HG02610 (cell line): ENCODE measurements around the gene UBTF.

Experiments used
- ATAC-seq: cut with Tn5 transposase; IDR thresholded peaks from one replicate; pipeline ENCODE4 v1.9.1; 2021; ENCODE audit warnings: mild to moderate bottlenecking, moderate library complexity; ENCODE audit not compliant: unreplicated experiment

UBTF gene

GRCh38 chr17:44219616-44220212 is at the start of gene UBTF:
Gene UBTF (minus strand): TSS chr17:44219675. CDS start chr17:44218229, 1,446 bp downstream.
- no peak for ATAC-seq

GRCh38 chr17:44268709-44269534 is 49.4 kb upstream of the UBTF start:
- no peak for ATAC-seq

- ATAC-seq = no peak
Measured at GRCh38 chr17:44267818-44268490, 48.5 kb upstream of the UBTF start, which contains the start of gene SLC4A1. Gene SLC4A1 (minus strand): TSS chr17:44268135. CDS start chr17:44262866, 5,269 bp downstream.

- ATAC-seq = no peak
Measured at GRCh38 chr17:44267165-44267455, 47.6 kb upstream of the UBTF start.

- no peak for ATAC-seq
Measured at GRCh38 chr17:44266402-44267164, 47.1 kb upstream of the UBTF start.

- no peak for ATAC-seq
Measured at GRCh38 chr17:44263345-44263902, 43.9 kb upstream of the UBTF start.

- no peak for ATAC-seq
Measured at GRCh38 chr17:44262654-44263225, 43.3 kb upstream of the UBTF start.

- ATAC-seq = no peak
Measured at GRCh38 chr17:44260296-44260695, 40.8 kb upstream of the UBTF start.

- no peak for ATAC-seq
Measured at GRCh38 chr17:44258811-44259351, 39.4 kb upstream of the UBTF start.

GRCh38 chr17:44257815-44258760 is 38.6 kb upstream of the UBTF start:
- ATAC-seq = no peak

GRCh38 chr17:44256671-44257070 is 37.2 kb upstream of the UBTF start:
- ATAC-seq = no peak

- ATAC-seq = no peak
Measured at GRCh38 chr17:44255915-44256314, 36.4 kb upstream of the UBTF start.

GRCh38 chr17:44254361-44255095 is 35.1 kb upstream of the UBTF start:
- ATAC-seq = no peak

GRCh38 chr17:44253006-44253405 is 33.5 kb upstream of the UBTF start:
- ATAC-seq = no peak

- ATAC-seq = no peak
Measured at GRCh38 chr17:44251062-44251461, 31.6 kb upstream of the UBTF start.

GRCh38 chr17:44249501-44250246 is 30.2 kb upstream of the UBTF start:
- no peak for ATAC-seq

GRCh38 chr17:44247876-44248736 is 28.6 kb upstream of the UBTF start:
- ATAC-seq = no peak
